Measurements from ENCODE around the gene NAV2.

The NAV2 gene

GRCh38 chr11:19829109-19829837, 116.6 kb downstream of the NAV2 start:
- no peak overlapping the region for H3K4me3 ChIP-seq (ENCODE audit: low read depth, low read length)
- TF ChIP-seq, protein P1, sequence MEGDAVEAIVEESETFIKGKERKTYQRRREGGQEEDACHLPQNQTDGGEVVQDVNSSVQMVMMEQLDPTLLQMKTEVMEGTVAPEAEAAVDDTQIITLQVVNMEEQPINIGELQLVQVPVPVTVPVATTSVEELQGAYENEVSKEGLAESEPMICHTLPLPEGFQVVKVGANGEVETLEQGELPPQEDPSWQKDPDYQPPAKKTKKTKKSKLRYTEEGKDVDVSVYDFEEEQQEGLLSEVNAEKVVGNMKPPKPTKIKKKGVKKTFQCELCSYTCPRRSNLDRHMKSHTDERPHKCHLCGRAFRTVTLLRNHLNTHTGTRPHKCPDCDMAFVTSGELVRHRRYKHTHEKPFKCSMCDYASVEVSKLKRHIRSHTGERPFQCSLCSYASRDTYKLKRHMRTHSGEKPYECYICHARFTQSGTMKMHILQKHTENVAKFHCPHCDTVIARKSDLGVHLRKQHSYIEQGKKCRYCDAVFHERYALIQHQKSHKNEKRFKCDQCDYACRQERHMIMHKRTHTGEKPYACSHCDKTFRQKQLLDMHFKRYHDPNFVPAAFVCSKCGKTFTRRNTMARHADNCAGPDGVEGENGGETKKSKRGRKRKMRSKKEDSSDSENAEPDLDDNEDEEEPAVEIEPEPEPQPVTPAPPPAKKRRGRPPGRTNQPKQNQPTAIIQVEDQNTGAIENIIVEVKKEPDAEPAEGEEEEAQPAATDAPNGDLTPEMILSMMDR (IDR thresholded peaks at IDR 0.05; ENCODE audit: low read depth, low read length): no peak
- DNase-seq (ENCODE audit: low read depth, low spot score): no peak
- in situ Hi-C loops (cut with HindIII; ENCODE audit: low sequenced_read_pairs): no loop called here

GRCh38 chr11:19832086-19832750, 119.6 kb downstream of the NAV2 start:
- TF ChIP-seq, protein P1 (IDR thresholded peaks at IDR 0.05; ENCODE audit: low read depth, low read length): no peak
- DNase-seq (ENCODE audit: low read depth, low spot score): no peak
- in situ Hi-C loops (cut with HindIII; ENCODE audit: low sequenced_read_pairs): no loop called here
- no peak overlapping the region for H3K4me3 ChIP-seq (ENCODE audit: low read depth, low read length)

DNA sequence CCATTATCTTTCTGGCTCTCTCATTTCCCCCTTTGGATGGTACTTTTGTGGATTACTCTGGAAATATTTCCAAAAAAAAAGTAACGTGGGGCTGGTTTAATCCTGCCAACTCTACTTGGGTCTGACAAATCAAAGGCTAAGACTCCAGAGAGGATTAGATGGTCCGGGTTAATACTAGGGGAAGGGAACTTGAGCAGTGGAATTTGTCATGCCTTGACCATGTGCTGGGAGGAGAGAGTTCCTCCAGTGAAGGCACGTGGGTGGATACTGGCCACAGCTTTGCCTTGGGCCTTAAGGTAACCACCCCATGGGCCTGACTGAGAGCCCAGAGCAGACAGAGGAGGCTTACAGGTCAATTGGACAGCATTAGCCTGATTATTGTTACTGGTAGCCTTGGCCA, 120.3 kb downstream of the NAV2 start:
- TF ChIP-seq, protein P1 (IDR thresholded peaks at IDR 0.05; ENCODE audit: low read depth, low read length): no peak
- DNase-seq (ENCODE audit: low read depth, low spot score): no peak
- no peak overlapping the region for H3K4me3 ChIP-seq (ENCODE audit: low read depth, low read length)
- in situ Hi-C loops (cut with HindIII; ENCODE audit: low sequenced_read_pairs): no loop called here

DNA sequence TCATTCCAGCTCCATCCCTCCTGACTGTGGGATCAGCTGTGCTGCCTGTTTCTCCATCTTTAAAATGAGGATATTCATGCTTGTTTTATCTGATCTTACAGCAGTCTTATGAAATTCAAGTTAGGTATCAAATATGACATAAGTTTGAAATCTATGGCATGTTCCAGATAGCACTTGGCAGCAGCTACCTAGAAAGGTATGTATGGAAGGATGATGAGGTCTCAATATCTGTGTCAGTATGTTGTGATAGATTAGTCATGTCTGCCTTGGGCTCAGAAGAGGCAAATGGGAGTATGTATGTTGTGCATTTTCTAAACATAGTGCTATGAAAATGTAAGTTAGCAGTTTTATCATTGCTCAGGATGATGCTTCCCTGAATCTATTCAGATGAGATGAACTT, 122.1 kb downstream of the NAV2 start:
- in situ Hi-C loops (cut with HindIII; ENCODE audit: low sequenced_read_pairs): no loop called here
- DNase-seq (ENCODE audit: low read depth, low spot score): no peak
- TF ChIP-seq, protein P1 (IDR thresholded peaks at IDR 0.05; ENCODE audit: low read depth, low read length): no peak
- no peak overlapping the region for H3K4me3 ChIP-seq (ENCODE audit: low read depth, low read length)

DNA sequence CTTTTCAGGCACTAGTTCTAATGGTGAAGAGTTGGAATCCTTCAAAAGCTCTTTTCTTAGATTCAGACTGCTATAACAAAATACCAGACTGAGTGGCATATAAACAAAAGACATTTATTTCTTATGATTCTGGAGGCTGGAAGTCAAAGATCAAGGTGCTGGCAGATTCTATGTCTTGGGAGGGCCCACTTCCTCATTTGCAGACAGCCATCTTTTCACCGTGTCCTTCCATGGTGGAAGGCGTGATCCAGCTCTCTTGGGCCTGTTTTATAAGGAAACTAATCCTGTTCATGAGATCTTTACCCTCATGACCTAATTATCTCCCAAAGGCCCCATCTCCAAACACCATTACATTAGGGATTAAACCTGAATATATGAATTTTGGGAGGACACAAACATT, 124.0 kb downstream of the NAV2 start:
- no peak overlapping the region for H3K4me3 ChIP-seq (ENCODE audit: low read depth, low read length)
- TF ChIP-seq, protein P1 (IDR thresholded peaks at IDR 0.05; ENCODE audit: low read depth, low read length): no peak
- DNase-seq (ENCODE audit: low read depth, low spot score): no peak
- in situ Hi-C loops (cut with HindIII; ENCODE audit: low sequenced_read_pairs): no loop called here

GRCh38 chr11:19838994-19839768, 126.5 kb downstream of the NAV2 start:
- in situ Hi-C loops (cut with HindIII; ENCODE audit: low sequenced_read_pairs): no loop called here
- DNase-seq (ENCODE audit: low read depth, low spot score): peak; percentile 6
- no peak overlapping the region for H3K4me3 ChIP-seq (ENCODE audit: low read depth, low read length)
- TF ChIP-seq, protein P1 (IDR thresholded peaks at IDR 0.05; ENCODE audit: low read depth, low read length): no peak
